HG03378 (cell line): ENCODE measurements around the gene ALDH4A1.
"Not testable (repeated sequence)": the region's sequence is repeated elsewhere in the genome, so short reads cannot be mapped to it uniquely, and the experiment has no call there.

ENCODE experiments used
- ATAC-seq: cut with Tn5 transposase; IDR thresholded peaks from one replicate; pipeline ENCODE4 v1.9.1; 2021; ENCODE audit warnings: mild to moderate bottlenecking, moderate library complexity; ENCODE audit not compliant: unreplicated experiment

ALDH4A1 gene

DNA sequence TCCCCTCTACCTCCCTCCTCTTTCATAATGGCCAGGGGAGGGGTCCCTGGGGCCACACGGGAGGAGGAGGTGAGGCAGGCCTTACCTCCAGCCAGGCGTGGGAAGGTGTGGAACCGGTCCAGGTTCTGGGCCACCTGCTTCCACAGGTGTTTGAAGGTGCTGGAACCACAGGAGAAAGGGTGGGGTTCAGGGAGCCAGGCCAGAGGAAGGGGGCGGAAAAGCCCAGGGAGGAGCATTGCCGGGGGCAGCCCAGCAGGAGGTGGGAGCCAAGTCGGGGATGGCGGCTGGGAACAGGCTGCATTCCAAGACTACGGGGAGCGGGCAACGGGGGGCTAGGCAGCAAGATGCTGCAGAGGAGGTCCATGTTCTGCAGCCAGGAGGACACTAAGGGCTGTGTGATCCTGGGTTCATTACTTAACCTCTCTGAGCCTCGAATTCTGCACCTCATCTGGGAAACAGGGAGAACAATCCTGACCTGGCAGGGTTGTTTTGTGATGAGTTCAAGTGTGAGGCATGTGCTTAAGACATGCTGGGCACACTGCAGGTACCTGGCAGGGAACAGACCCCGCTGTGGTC, 23.1 kb downstream of the ALDH4A1 start:
- no peak for ATAC-seq

DNA sequence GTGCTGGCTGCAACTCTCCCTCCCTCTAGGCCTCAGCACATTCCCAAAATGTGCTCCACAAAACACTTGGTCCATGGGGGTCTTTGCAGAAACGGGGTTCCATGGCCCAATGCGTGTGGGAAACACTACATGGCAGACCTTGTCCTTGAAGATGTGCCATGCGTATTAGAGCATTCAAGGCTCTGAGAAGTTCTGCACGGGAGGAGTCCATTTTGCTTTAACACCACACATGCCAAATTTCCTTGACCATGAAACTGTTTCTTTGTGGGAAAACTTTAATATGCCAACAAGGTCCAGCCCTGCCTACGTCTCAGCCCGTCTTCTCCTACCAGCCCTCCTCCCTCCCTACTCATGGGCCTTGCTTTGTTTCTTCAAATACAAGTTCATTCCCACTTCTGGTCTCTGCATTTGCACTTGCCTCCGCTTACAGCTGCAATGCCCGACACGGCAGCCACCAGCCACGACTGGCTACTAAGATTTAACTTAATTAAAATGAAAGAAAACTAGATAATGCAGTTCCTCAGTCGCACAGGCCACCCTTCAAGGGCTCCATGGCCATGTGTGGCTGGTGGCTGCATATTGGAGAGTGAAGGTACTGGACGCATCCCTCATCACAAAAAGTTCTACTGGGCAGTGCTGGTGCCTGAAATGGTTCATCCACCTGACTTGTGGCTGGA, 23.7 kb downstream of the ALDH4A1 start:
- ATAC-seq, result no peak

DNA sequence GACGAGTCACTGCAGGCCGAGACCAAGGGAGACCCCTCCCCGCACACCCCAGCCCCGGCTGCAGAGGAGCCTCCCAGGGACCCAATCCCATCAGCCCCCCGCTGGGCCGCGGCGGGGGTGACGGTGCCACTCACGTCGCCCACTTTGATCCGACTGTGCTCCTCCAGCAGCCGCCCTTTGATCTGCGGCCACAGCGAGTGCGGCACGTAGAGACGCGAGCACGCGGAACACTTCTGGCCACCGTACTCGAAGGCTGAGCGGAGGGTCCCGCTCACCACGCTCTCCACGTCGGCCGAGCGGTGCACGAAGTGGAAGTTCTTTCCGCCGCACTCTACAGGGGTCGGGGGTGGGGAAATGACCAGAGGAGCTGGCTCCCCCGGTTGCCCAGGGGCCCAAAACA, 25.1 kb downstream of the ALDH4A1 start:
- ATAC-seq, result no peak

DNA sequence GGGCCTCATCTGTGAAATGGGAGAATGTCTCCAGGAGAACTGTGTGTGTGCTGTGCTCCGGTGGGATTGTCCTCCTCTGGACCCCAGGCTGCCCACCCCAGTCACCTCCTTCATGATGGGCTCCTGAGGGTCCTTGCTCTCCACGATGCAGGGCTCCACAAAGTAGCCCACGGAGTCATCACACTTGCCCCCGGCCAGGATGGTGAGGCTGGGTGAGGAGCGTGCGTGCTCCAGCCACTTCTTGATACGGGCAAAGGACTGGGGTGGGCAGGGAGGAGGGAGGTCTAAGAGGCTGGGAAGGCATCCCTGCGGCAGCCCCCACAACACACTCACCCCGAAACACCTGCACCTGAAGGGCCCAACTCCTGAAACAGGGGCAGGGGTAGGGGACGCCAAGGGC, 26.1 kb downstream of the ALDH4A1 start:
- ATAC-seq, result no peak

DNA sequence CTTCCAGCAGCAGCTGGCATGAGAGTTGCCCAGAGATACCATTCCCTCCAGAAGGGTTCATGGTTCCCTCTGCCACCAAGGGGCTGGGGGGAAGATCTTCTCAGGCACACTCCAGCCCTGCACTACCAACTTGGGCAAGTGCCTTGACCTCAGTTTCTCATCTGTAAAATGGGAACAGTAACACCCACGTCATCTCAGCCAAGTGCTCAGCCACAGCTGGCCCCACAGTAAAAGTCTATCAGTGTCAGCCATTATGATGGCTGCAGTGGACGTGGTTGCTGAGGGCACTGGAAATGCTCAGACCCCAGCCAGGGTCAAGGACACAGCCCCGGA, 26.6 kb downstream of the ALDH4A1 start:
- no peak for ATAC-seq

DNA sequence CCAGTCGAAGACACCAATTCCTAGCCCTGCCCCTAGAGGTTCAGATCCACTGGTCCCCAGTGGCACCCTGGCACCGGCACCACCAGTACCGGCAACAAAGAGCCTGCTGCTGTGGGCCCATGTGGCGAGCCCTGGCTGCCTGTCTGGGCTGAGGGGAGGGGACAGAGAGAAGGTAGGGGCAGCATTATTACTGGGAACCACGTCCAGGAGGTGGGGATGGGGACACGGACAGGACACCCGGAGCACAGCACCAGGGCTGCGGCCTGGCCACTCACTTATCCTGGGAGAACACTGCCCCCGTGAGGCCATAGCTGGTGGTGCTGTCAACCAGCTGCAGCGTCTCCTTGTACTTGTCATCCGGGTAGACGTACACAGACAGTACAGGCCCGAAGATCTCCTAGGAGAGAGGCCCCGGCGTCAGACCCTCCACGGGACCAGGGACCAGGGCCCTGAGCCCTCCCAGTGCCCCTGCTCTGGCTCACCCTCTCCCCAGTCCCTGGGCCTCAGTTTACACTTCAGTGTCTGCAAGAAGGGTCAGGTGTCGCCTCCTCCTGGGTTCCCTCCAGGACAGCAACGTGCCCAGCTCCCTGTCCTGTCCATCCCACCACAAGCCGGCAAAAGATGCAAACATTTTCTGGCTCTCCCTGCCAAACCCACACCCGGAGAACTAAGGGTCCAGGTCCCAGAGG, 27.1 kb downstream of the ALDH4A1 start:
- ATAC-seq, result no peak

DNA sequence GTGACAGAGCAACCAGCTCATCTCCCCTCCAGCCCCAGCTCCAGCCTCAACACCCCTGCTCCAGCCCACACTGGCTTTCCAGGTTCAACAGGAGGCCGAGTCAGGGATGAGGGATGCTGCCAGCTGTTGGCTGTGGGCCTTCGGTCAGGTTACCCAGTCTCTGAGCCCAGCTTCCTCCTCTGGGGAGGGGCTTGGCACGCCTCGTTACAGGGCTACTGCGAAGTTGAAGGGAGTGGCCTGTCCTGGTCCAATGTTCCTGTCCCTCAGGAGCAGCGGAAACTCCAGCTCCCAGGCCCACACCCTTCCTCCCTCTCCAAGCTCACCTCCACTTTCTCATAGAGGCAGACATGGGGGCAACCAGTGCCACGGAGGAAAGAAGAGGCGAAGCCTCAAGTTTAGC, 27.8 kb downstream of the ALDH4A1 start:
- no peak for ATAC-seq

DNA sequence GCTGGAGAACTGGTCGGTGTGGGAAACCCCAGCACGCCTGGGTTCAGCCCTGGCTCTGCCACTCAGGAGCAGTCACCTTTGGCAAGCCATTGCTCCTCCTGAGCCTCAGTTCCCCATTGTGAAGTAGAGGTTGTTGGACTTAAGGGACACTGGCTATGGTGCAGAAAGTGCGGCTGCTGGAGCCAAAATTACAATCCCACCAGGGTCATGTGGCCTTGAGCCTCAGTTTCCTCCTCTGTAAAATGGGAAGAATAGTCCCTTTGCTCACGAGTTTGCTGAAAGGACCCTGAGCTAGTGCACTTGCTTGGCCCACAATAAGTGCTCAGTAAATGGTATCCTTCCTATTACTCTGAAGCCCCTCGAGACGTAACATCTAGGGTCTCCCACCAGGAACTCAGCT, 28.3 kb downstream of the ALDH4A1 start:
- ATAC-seq, result no peak

DNA sequence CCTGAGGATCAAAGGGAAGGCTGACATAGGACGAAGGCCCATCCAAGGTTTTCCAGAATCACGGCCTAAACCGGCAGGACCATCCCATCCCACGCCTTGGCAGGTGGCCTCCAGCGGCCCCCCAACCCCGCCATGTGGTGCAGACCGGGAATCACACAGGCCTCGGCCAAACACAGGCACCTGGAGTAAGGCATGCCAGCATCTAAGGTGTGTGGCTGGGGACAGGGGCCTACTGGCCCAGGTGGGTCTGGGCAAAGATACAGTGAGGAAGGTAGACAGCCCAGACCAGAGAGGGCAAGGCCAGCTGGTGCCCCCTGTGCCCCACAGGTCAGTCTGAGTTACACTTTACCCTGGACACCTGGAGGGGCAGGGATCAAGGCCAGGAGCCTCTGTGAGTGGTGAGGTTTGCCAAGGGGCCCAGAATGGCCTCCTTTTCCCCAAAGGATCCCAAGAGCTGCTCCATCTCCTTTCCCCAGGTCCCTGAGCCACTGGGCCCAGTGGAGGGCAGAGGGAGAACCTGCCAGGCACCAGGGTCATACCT, 30.2 kb downstream of the ALDH4A1 start:
- no peak for ATAC-seq

DNA sequence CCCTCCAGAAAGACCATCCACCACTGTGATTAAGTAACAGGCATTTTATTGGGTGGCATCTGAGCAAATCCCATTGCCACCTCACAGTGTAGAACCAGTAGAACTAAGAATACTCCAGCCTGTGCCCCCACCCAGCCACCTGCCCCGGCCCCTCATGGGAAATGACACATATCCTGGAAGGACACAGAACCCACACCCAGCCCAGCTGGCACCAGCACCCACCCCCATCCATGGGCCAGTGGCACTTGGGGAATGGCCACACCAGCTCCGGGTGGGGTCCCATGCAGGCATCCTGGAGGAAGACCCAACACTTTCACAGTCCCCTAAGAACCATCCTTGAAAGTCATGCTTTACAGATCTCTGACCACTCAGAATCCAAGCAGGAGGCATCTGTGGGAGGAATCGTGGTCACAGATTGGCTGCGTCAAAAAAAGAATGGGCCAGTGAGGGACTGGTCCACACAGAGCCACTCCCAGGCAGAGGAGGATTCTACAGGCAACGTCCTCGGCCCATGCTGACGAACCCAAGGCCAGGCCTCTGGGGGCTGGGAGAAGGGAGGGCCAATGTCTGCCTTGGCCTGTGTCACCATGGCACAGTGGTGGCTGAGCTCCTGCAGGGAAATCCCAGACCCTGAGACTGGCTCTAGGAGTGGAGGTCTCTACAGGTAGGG, 30.8 kb downstream of the ALDH4A1 start:
- no peak for ATAC-seq

DNA sequence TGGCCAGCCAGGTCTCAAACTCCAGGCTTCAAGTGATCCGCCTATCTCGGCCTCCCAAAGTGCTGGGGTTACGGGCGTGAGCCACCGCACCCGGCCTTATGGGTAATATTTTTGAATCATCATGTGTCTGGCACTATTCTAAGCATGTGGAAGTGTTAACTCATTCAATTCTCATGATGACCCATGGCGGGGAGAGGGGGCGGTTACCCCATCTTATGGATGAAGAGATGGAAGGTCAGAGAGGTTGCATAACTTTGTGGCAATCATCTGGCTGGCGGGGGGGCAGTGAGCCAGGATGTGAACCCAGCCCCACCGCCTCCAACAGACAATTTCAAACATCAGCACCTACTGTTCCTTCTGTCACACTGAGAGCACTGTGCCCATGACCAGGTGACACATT, 31.4 kb downstream of the ALDH4A1 start:
- ATAC-seq, result no peak

DNA sequence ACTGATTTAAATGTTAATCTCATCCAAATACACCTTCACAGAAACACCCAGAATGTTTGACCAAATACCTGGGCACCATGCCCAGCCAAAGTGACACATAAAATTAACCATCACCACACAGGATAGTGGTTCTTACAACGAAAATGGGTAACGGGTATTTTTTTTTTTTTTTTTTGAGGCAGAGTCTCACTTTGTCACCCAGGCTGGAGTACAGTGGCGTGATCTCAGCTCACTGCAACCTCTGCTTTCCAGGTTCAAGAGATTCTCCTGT, 31.8 kb downstream of the ALDH4A1 start:
- not testable (repeated sequence) for ATAC-seq

DNA sequence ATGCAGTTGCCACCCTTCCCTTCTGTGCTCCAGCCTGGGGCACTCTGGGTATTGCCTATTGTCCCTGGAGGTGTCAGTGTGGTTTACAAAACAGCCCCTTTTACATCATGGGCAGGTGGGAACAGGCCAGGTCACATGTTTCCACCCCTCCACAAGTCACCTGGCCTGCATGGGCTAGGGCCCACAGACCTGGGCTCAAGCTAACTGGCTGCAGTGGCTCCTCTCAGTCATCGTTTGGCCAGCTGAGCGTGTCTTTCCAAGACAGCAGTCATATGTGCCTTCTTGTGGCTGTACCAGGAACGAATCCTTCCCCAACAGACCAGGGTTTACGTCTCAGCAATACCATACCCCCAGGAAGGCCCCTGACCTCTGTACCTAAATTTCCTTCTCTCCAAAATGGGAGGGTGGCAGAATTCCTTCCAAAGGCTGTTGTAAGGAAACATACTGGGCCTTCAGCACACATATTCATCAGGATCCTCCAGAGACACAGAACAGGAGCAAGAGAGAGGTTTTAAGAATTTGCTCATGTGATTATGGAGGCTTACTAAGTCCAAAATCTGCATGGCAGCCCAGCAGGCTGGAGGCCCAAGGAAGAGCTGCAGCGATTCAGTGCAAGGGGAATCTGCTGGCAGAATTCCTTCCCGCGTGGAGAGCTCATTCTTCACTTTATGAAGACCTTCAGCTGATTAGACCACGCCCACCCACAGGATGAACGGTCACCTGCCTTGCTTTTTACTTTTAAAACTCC, 32.3 kb downstream of the ALDH4A1 start:
- no peak for ATAC-seq

DNA sequence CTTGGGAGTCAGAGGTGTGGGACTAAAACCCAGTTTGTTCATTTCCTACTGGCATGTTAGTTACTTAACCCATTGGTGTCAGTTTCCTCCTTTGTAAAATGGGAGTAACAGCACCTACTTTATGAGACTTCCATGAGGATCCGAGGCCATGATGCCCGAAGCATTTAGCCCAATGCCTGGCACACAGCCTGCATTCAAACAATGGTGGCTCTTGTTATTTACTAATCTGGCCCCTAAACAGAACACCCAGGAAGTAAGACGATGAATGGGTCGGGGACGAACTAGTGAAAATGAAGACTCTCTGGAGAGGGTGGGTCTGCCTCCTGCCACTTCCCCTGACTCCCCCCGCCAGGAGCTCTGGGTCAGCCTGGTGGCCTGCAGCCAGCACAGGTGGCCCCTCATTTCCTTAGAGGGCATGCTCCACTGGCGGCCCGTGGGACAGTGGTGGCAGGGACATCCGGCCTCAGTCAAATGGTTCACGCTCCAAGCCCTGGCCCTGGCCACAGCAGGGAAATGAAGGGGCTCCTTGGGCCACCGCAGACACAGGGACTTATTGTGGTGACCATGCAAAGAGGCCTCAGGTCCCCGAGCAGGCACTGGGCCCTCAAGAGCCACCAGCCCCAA, 33.4 kb downstream of the ALDH4A1 start:
- no peak for ATAC-seq

DNA sequence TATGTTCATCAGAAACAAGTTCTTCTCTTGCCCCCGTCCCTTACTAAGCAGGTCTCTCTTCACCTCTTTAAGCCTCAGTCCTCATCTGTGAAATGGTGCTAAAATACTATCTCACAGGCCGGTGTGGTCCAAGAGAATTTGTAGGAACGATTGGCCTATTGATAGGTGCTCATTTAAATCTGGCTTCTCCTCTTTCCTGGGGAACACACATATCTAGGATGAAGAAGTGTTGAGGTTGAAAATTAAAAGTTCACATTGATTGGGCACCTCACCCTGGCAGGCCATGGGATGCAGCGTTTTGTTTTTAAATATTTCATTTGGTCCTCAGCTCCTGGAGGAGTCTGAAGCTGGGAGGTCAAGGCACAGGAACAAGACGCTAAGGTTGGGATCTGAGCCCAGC, 34.0 kb downstream of the ALDH4A1 start:
- no peak for ATAC-seq

DNA sequence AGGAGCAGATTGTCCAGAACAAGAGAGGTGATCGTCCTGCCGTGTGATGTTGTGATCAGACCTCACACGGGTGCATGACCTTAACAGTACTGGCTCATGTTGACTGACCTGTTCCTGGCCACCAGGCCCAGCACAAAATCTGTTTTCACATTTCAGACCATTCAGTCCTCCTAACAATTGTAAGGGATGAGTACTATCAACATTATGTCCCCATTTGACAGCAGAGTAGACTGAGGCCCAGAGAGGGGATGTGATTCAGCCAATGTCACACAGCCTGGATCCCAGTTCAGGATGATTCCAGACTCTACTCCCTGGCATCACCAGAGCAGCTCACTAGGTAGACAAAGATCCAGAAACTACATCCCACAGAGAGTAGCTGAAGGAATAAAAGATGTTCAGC, 35.5 kb downstream of the ALDH4A1 start:
- ATAC-seq, result no peak

DNA sequence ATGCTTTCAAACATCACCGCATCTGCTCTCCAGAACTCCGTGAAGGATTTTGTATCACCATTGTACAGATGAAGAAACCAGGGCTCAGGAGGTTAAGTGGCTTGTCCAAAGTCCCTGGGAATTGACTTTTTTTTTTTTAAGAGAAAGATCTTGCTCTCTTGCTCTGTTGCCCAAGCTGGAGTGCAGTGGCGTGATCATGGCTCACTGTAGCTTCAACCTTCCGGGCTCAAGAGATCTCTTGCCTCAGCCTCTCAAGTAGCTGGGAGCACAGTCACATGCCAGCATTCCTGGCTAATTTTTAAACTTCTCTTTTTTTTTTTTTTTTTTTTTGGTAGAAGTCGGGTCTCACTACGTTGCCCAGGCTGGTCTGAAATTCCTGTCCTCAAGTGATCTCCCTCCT, 36.0 kb downstream of the ALDH4A1 start:
- no peak for ATAC-seq

DNA sequence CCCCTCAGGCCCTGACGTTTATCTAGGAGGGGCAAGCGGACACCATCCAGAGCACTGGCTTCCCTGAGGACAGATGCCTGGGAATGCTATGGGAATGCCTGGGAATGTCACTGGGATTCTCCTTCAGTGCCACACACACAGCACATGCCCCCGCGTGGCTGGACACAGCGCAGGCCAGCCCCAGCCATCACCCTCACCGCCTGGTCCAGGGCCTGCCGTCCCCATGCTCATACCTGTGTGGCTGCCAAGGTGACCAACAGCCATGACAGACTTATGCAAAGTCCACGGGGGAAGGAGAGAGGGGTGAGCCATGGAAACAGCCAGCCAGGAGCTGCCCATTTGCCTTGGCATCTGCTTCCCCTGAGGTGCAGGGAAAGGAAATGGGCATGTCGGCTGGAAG, 37.2 kb downstream of the ALDH4A1 start:
- no peak for ATAC-seq

DNA sequence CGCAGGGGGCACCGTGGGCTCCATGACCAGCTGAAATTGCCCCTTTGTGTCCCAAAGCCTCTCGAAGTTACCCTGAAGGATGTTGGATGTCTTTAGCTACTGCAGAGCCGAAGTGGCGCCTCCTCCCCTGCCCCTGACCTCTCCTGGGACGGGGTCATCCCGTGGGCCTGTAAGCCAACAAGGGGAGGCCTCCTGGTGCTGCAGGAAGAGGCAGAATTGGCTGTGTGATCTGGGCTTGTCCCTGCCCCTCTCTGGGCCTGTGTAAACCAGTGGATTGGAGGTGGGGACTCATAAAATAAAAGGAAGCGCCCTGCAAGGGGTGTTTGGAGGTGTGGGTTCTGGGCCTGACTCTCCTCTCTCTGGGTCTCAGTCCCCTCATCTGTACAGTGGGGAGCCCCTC, 40.8 kb downstream of the ALDH4A1 start:
- ATAC-seq, result no peak

DNA sequence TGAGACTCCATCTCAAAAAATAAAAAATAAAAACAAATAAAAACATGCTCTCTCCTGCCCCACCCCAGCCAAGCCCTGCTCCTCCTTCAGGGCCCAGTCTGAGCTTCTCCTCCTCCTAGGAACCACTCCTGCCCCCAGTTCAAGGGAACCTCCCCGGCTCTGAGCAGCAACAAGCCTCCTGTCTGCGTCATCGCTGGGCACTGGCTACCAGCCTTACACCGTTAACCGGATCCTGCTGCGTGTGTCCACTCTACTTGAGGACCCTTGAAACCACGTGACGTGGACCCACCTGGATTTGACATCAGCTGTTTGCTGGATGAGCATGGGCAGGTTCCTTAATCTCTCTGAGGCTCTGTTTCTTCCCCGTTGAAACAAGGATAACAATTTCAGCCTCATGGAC, 41.3 kb downstream of the ALDH4A1 start:
- ATAC-seq, result no peak

DNA sequence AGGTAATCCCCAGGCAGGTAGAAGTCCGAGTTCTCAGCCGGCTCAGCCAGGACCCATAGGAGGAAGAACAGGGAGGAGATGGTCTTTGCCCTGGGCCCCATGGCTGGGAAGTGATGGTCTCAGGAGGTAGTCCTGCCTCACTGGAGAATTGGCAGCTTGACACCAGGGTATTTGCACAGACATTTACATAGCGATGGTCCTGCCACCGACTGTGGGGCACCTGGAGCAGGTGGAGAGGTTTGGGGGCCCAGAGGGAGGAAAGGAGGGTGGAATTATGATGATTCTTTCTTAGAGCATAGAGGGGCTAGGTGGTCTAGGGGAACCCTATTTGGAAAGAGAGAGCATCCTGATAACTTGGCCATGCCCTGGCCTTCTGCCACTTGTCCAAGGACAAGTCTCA, 42.8 kb downstream of the ALDH4A1 start, which contains the start of gene TAS1R2:
Gene TAS1R2, minus strand, starts transcription at position 101 of the 400 bp plus-strand sequence. Its CDS starts 0 bp downstream, at position 101.
- ATAC-seq, result no peak
